ENCODE results near the gene ATP6V0A1. TPM values are rescaled to one million over a fixed set of nuclear protein-coding genes. Genes with fewer than 3 reads are reported as not detected.

Gene ATP6V0A1
- total and polyA plus RNA-seq, 2 donors (not counting 3 experiments of a cell fraction or from before 2014, with no cell fraction given) = 37.3 to 49.2 TPM

DNA sequence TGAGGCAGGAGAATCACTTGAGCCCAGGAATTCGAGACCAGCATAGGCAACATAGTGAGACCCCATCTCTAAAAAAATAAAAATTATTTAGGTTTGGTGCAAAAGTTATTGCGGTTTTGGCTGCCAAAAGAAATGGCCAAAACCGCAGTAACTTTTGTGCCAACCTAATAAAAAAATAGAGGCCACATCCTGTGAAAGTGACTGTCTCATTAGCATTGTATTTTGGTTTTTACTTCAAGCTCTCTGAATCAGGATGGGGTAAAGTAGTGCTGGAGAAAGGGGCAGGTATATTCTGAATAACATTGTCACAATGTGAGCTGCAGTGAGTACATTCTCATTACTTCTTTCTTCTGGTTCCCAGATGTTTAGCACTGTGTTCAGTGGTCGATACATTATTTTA lies 36.0 kb downstream of the ATP6V0A1 start:
- Histone ChIP-seq H3K4me1 (ENCODE audit: control insufficient read depth, extremely low read depth, insufficient read depth, low read length) (peaks cover 4% of the 10 kb centered on the region), H3K36me3 (ENCODE audit: control insufficient read depth in 2 of 2, extremely low read depth in 1 of 2, insufficient read depth in 2 of 2, low read length in 2 of 2) (peaks cover 6 to 8% of the 10 kb centered on the region in 2 experiments), H3K4me3 (replicated peaks in 1 of 3; ENCODE audit: insufficient read depth in 1 of 3, low read depth in 1 of 3, low read length in 3 of 3) (no peak overlapping the region), H3K9me1 (replicated peaks; ENCODE audit: control insufficient read depth, extremely low read depth, insufficient read depth, low read length) (no peaks in the 10 kb centered on the region), H3K27me3 (ENCODE audit: control insufficient read depth in 2 of 2, insufficient read depth in 2 of 2, low read length in 2 of 2) (no peaks in the 10 kb centered on the region), H3K9me3 (replicated peaks; ENCODE audit: control insufficient read depth, insufficient read depth, low read length) (no peaks in the 10 kb centered on the region), H3K79me2 (ENCODE audit: control insufficient read depth, insufficient read depth, low read length) (no peaks in the 10 kb centered on the region), H3K27ac (ENCODE audit: insufficient read depth, low read depth, low read length) (no peak overlapping the region), H3K4me2 (ENCODE audit: insufficient read depth, low read length) (no peak overlapping the region), H2AFZ (ENCODE audit: low read depth, low read length) (peak overlapping the region; percentile 7), H4K20me1 (replicated peaks; ENCODE audit: control insufficient read depth, extremely low read depth, insufficient read depth, low read length) (no peaks in the 10 kb centered on the region), H3K9ac (replicated peaks; ENCODE audit: extremely low read depth, insufficient read depth, low read length) (no peak overlapping the region)
- DNase-seq (ENCODE audit: low read depth, low spot score) (no peak), FAIRE-seq (no peak)
- intact Hi-C loops (cut with micrococcal nuclease) (no loop called here), dilution Hi-C loops (cut with MboI; ENCODE audit: extremely low pct_ligation_motif_present, low sequenced_read_pairs) (no loop called here)
- CTCF ChIA-PET = interaction anchor here (0.8 to 3.6 kb wide), 11 partner anchors 12 to 313 kb away, joined by 3 to 12 read pairs (median 3); partner anchors contain the start of genes KCNH4 and STAT3
- no peak for TF ChIP-seq EZH2 (IDR thresholded peaks at IDR 0.05; ENCODE audit: borderline replicate concordance, low read depth, low read length, severe bottlenecking)
- TF ChIP-seq, protein P1, sequence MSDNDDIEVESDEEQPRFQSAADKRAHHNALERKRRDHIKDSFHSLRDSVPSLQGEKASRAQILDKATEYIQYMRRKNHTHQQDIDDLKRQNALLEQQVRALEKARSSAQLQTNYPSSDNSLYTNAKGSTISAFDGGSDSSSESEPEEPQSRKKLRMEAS (IDR thresholded peaks at IDR 0.05; ENCODE audit: insufficient read depth, insufficient read length) = no peak
- BruUV-seq (replicated peaks) = no TSS peak
- POLR2A ChIA-PET = interaction anchor here (0.7 kb wide), 1 partner anchor 48 kb away, joined by 7 read pairs; no protein-coding TSS in a partner anchor

GRCh38 chr17:42498828-42499227 lies 40.1 kb downstream of the ATP6V0A1 start:
- H3K9me1 ChIP-seq (replicated peaks; ENCODE audit: control insufficient read depth, extremely low read depth, insufficient read depth, low read length) = no peaks in the 10 kb centered on the region
- no peak overlapping the region for H2AFZ ChIP-seq (ENCODE audit: low read depth, low read length)
- TF ChIP-seq, protein P1 (IDR thresholded peaks at IDR 0.05; ENCODE audit: insufficient read depth, insufficient read length) = no peak
- TF ChIP-seq MYC (IDR thresholded peaks at IDR 0.05; ENCODE audit: low read depth, low read length) = no peak
- TF ChIP-seq GATA2 (IDR thresholded peaks at IDR 0.05; ENCODE audit: insufficient read depth, insufficient read length, low read depth, low read length) = no peak
- TF ChIP-seq POLR2AphosphoS5 (IDR thresholded peaks at IDR 0.05; ENCODE audit: insufficient read depth, low read depth, low read length) = no peak
- TF ChIP-seq EZH2 (IDR thresholded peaks at IDR 0.05; ENCODE audit: borderline replicate concordance, low read depth, low read length, severe bottlenecking) = no peak
- TF ChIP-seq POLR2A (IDR thresholded peaks at IDR 0.05; ENCODE audit: low read depth, low read length) = no peak
- TF ChIP-seq FOS (IDR thresholded peaks at IDR 0.05; ENCODE audit: borderline replicate concordance, insufficient read depth, low read length) = no peak
- TF ChIP-seq CTCF (IDR thresholded peaks at IDR 0.05; ENCODE audit: extremely low read depth in 1 of 2, insufficient read depth in 1 of 2, low read depth in 1 of 2, low read length in 2 of 2) = no peak
- TF ChIP-seq JUN (IDR thresholded peaks at IDR 0.05; ENCODE audit: borderline replicate concordance, insufficient read depth, insufficient read length, low read depth) = no peak
- FAIRE-seq (no peak), DNase-seq (ENCODE audit: low read depth, low spot score) (no peak)
- ChIA-PET CTCF (interaction anchor here (2.2 kb wide), 1 partner anchor 19 kb away, joined by 7 read pairs; no protein-coding TSS in a partner anchor), POLR2A (no interaction called here)
- H3K9me3 ChIP-seq (replicated peaks; ENCODE audit: control insufficient read depth, insufficient read depth, low read length) = no peaks in the 10 kb centered on the region
- H3K4me2 ChIP-seq (ENCODE audit: insufficient read depth, low read length) = no peak overlapping the region
- dilution Hi-C loops (cut with MboI; ENCODE audit: extremely low pct_ligation_motif_present, low sequenced_read_pairs) = no loop called here
- H3K9ac ChIP-seq (replicated peaks; ENCODE audit: extremely low read depth, insufficient read depth, low read length) = no peak overlapping the region
- peaks cover 6 to 10% of the 10 kb centered on the region in 2 experiments for H3K36me3 ChIP-seq (ENCODE audit: control insufficient read depth in 2 of 2, extremely low read depth in 1 of 2, insufficient read depth in 2 of 2, low read length in 2 of 2)
- H3K27ac ChIP-seq (ENCODE audit: insufficient read depth, low read depth, low read length) = no peak overlapping the region
- no peaks in the 10 kb centered on the region for H3K79me2 ChIP-seq (ENCODE audit: control insufficient read depth, insufficient read depth, low read length)
- intact Hi-C loops (cut with micrococcal nuclease) = no loop called here
- no peaks in the 10 kb centered on the region for H4K20me1 ChIP-seq (replicated peaks; ENCODE audit: control insufficient read depth, extremely low read depth, insufficient read depth, low read length)
- no peaks in the 10 kb centered on the region for H3K27me3 ChIP-seq (ENCODE audit: control insufficient read depth in 2 of 2, insufficient read depth in 2 of 2, low read length in 2 of 2)
- peaks cover 4% of the 10 kb centered on the region for H3K4me1 ChIP-seq (ENCODE audit: control insufficient read depth, extremely low read depth, insufficient read depth, low read length)
- no TSS peak for BruUV-seq (replicated peaks)
- no peak overlapping the region for H3K4me3 ChIP-seq (replicated peaks in 1 of 3; ENCODE audit: insufficient read depth in 1 of 3, low read depth in 1 of 3, low read length in 3 of 3)

Measured in endothelial cell of umbilical vein (primary cell).